Naive thymus-derived CD4-positive, alpha-beta T cell (primary cell): ENCODE data around the gene GPR107. TPM values are rescaled to one million over a fixed set of nuclear protein-coding genes. Genes with fewer than 3 reads are reported as not detected.

Source experiments
- ATAC-seq: fragments of 150-1000 bp; cut with Tn5 transposase; 2 replicates; pipeline ENCODE4 v1.10.0; 2021; ENCODE audit warnings: mild to moderate bottlenecking, moderate library complexity
- CTCF ChIA-PET: fragments of 350-600 bp; sonication (Branson Sonifier 250); formaldehyde crosslinking; loops from one replicate; lab custom pipeline; 2021; ENCODE audit warnings: antibody characterized with exemption; lab: Charles Lee
- POLR2A ChIA-PET: fragments of 350-600 bp; sonication (Branson Sonifier 250); formaldehyde crosslinking; loops from one replicate; lab custom pipeline; 2021; ENCODE audit warnings: antibody characterized with exemption, inconsistent platforms; lab: Charles Lee
- DNase-seq, 9 donors: peaks; one replicate each; pipeline versions ENCODE4 v3.0.0 to v3.0.0-alpha.2; 2020 to 2022; ENCODE audit warnings: mixed read lengths in 1 of 9
- H3K27ac ChIP-seq: one replicate; pipeline ENCODE4 v1.7.0; 2013; ENCODE audit warnings: mild to moderate bottlenecking, low read depth, low read length, moderate library complexity
- H3K27me3 ChIP-seq, 2 donors: one replicate each; pipeline ENCODE4 v1.7.0; 2013; ENCODE audit warnings: low read length in 2 of 2, mild to moderate bottlenecking in 2 of 2, moderate library complexity in 2 of 2; ENCODE audit not compliant: control insufficient read depth in 2 of 2, insufficient read depth in 2 of 2
- H3K36me3 ChIP-seq, 3 experiments: 1 replicate in 2 of 3; 2 replicates in 1 of 3; pipeline ENCODE4 v1.7.0; 2013; ENCODE audit warnings: low read length in 3 of 3, mild to moderate bottlenecking in 3 of 3, moderate library complexity in 1 of 3; ENCODE audit not compliant: insufficient read depth in 3 of 3, control insufficient read depth in 2 of 3
- H3K4me1 ChIP-seq, 2 donors: one replicate each; pipeline ENCODE4 v1.7.0; 2013; ENCODE audit warnings: low read length in 2 of 2, mild to moderate bottlenecking in 2 of 2, moderate library complexity in 1 of 2; ENCODE audit not compliant: control insufficient read depth in 2 of 2, insufficient read depth in 2 of 2
- H3K4me3 ChIP-seq: 2 replicates; pipeline ENCODE4 v1.7.0; 2013; ENCODE audit warnings: mild to moderate bottlenecking, low read length
- H3K9me3 ChIP-seq, 3 experiments: 1 replicate in 2 of 3; 2 replicates in 1 of 3; pipeline ENCODE4 v1.7.0; 2013; ENCODE audit warnings: low read length in 3 of 3; ENCODE audit not compliant: control insufficient read depth in 2 of 3
- H3K27ac Mint-ChIP-seq, 9 donors: one replicate each; pipeline ENCODE4 v1.8.0; 2020 to 2022; ENCODE audit warnings: mixed read lengths in 9 of 9, mild to moderate bottlenecking in 8 of 9, moderate library complexity in 5 of 9, inconsistent platforms in 2 of 9
- H3K27me3 Mint-ChIP-seq, 5 donors: one replicate each; pipeline ENCODE4 v1.8.0; 2021 to 2022; ENCODE audit warnings: mixed read lengths in 5 of 5, mild to moderate bottlenecking in 1 of 5
- H3K36me3 Mint-ChIP-seq, 5 donors: one replicate each; pipeline ENCODE4 v1.8.0; 2020 to 2022; ENCODE audit warnings: mixed read lengths in 5 of 5, mild to moderate bottlenecking in 3 of 5, inconsistent platforms in 1 of 5
- H3K4me1 Mint-ChIP-seq, 7 donors: one replicate each; pipeline ENCODE4 v1.8.0; 2020 to 2022; ENCODE audit warnings: mixed read lengths in 7 of 7, mild to moderate bottlenecking in 3 of 7, inconsistent platforms in 1 of 7
- H3K4me3 Mint-ChIP-seq, 10 donors: one replicate each; pipeline ENCODE4 v1.8.0; 2020 to 2022; ENCODE audit warnings: mild to moderate bottlenecking in 10 of 10, mixed read lengths in 10 of 10, moderate library complexity in 6 of 10, inconsistent platforms in 2 of 10
- H3K9me3 Mint-ChIP-seq, 11 donors: one replicate each; pipeline ENCODE4 v1.8.0; 2020 to 2022; ENCODE audit warnings: mixed read lengths in 11 of 11, mild to moderate bottlenecking in 4 of 11, inconsistent platforms in 1 of 11, moderate library complexity in 1 of 11
- intact Hi-C, 2 donors: fragments of 100-400 bp; cut with micrococcal nuclease; formaldehyde crosslinking; loops; one replicate each; pipeline ENCODE4 v1.15.1; 2023
- polyA plus RNA-seq, 2 donors: library from polyadenylated mRNA; unstranded; fragments of 300-500 nt; fragmentation: Illumina TruSeq; gene quantifications; one replicate each; pipeline ENCODE4 v1.2.3, GENCODE V29; 2021
- total RNA-seq, 6 experiments: library from RNA in 5 of 6; stranded (reverse) in 5 of 6; gene quantifications; 1 replicate in 5 of 6; 2 replicates in 1 of 6; pipeline ENCODE4 v1.2.3 and lab custom pipeline; 2021 to 2026

Gene GPR107
- total and polyA plus RNA-seq, 7 experiments from 2014 or later, result 2.8 to 24.0 (median 21.9) TPM

DNA sequence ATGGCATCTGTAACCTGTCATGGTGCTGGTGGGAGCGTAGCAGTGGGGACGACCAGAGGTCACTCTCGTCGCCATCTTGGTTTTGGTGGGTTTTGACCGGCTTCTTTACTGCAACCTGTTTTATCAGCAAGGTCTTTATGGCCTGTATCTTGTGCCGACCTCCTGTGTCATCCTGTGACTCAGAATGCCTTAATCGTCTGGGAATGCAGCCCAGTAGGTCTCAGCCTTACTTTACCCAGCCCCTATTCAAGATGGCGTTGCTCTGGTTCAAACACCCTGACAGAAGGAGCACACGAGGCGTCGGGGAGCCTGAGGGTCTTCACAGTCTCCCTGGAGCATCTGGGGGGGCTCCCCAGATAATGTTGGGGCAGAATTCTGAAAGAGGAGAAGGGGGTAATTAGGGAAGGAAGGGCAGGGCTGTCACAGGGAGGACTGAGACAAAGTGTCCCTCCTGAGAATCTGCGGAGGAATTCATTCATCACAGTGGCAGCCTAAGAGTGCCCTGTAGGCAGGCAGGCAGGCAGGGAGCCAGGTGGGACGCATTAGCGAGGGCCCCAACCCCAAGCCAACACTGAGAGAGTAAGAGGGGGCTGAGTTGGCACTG is 97.2 kb downstream of the GPR107 start:
- ChIA-PET CTCF (no interaction called here), POLR2A (no interaction called here)
- Mint-ChIP-seq H3K4me1 (peaks cover 0 to 1% (median 0%) of the 10 kb centered on the region in 7 donors), H3K36me3 (no peaks in the 10 kb centered on the region), H3K9me3 (no peaks in the 10 kb centered on the region), H3K27me3 (peaks cover 0 to 15% (median 11%) of the 10 kb centered on the region in 5 donors), H3K27ac (no peak overlapping the region), H3K4me3 (no peak overlapping the region)
- Histone ChIP-seq H3K27ac (no peak overlapping the region), H3K9me3 (no peaks in the 10 kb centered on the region), H3K27me3 (no peaks in the 10 kb centered on the region), H3K4me3 (no peak overlapping the region), H3K36me3 (no peaks in the 10 kb centered on the region), H3K4me1 (no peaks in the 10 kb centered on the region)
- DNase-seq (no peak), ATAC-seq (no peak)
- intact Hi-C loops, result no loop called here

DNA sequence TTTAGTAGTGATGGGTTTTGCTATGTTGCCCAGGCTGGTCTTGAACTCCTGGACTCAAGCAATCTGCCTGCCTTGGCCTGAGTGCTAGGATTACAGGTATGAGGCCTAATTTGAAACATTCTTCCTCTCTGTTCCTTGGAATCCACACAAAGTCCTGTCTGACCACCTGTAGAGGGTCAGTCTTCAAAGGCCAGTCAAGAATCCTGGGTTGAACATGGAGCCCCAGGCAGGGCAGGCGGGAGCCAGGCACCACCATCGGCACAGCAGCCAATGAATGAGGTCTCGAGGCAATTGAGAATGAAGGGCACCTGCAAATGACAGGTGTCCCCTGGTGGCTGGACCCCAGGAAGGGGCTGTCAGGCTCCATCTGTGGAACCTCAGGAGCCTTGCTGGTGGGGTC is 101.1 kb downstream of the GPR107 start:
- no peak overlapping the region for H3K27ac Mint-ChIP-seq
- no peaks in the 10 kb centered on the region for H3K27me3 ChIP-seq
- peaks cover 0 to 1% (median 0%) of the 10 kb centered on the region in 7 donors for H3K4me1 Mint-ChIP-seq
- intact Hi-C loops, result no loop called here
- no peaks in the 10 kb centered on the region for H3K27me3 Mint-ChIP-seq
- no peak overlapping the region for H3K4me3 Mint-ChIP-seq
- no peak overlapping the region for H3K27ac ChIP-seq
- no peaks in the 10 kb centered on the region for H3K9me3 ChIP-seq
- no peaks in the 10 kb centered on the region for H3K4me1 ChIP-seq
- POLR2A ChIA-PET, result no interaction called here
- H3K4me3 ChIP-seq, result no peak overlapping the region
- CTCF ChIA-PET, result no interaction called here
- no peak for ATAC-seq
- no peaks in the 10 kb centered on the region for H3K36me3 Mint-ChIP-seq
- no peaks in the 10 kb centered on the region for H3K9me3 Mint-ChIP-seq
- H3K36me3 ChIP-seq, result no peaks in the 10 kb centered on the region
- DNase-seq, result no peak

DNA sequence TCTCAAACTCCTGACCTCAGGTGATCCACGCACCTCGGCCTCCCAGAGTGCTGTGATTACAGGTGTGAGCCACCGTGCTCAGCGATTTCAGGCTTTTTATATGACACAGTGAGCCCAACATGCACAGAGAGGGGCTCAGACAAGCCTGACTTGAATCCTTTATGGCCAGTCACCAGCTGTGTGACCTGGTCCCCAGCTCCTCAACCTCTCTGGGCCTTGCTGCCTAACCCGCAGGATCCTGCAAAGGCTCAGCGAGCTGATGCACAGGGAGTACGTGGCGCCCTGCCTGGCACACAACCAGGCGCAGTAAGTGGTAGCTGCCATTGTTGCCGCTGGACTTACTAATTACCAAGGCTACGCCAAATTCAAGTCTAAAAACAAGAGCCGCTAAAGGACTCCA is 101.9 kb downstream of the GPR107 start:
- no peak for ATAC-seq
- no peak overlapping the region for H3K4me3 ChIP-seq
- H3K4me1 Mint-ChIP-seq, result peaks cover 0 to 1% (median 0%) of the 10 kb centered on the region in 7 donors
- no peaks in the 10 kb centered on the region for H3K27me3 Mint-ChIP-seq
- no peaks in the 10 kb centered on the region for H3K9me3 ChIP-seq
- H3K9me3 Mint-ChIP-seq, result no peaks in the 10 kb centered on the region
- no peaks in the 10 kb centered on the region for H3K36me3 Mint-ChIP-seq
- H3K4me1 ChIP-seq, result no peaks in the 10 kb centered on the region
- ChIA-PET POLR2A (no interaction called here), CTCF (no interaction called here)
- DNase-seq, result no peak
- no peak overlapping the region for H3K27ac Mint-ChIP-seq
- H3K27me3 ChIP-seq, result no peaks in the 10 kb centered on the region
- no peak overlapping the region for H3K27ac ChIP-seq
- no peak overlapping the region for H3K4me3 Mint-ChIP-seq
- intact Hi-C loops, result no loop called here
- H3K36me3 ChIP-seq, result no peaks in the 10 kb centered on the region

DNA sequence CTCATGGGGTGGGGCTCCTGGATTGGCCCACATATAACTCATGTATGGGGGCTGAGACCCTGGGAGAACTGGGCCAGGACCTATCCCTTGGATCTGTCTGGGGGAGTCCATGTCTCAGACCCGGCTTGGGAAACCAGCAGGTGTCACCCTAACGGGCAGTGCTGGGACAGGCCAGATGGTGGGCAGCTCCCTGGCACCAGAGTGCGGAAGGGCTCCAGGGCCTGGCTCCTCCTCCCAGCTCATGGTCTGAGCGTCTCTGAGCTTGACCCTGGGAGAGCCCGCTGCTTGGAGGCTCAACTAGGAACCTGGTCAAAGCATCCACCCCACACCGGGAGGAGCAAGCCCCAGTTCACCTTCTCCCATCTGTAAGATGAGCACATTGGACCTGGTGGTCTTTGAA is 103.0 kb downstream of the GPR107 start:
- Histone ChIP-seq H3K4me1 (no peaks in the 10 kb centered on the region), H3K36me3 (no peaks in the 10 kb centered on the region), H3K9me3 (no peaks in the 10 kb centered on the region), H3K27ac (no peak overlapping the region), H3K27me3 (no peaks in the 10 kb centered on the region), H3K4me3 (no peak overlapping the region)
- Mint-ChIP-seq H3K36me3 (no peaks in the 10 kb centered on the region), H3K4me3 (no peak overlapping the region), H3K27ac (no peak overlapping the region), H3K9me3 (no peaks in the 10 kb centered on the region), H3K4me1 (no peaks in the 10 kb centered on the region), H3K27me3 (no peaks in the 10 kb centered on the region)
- POLR2A ChIA-PET, result no interaction called here
- CTCF ChIA-PET, result no interaction called here
- no peak for ATAC-seq
- no peak for DNase-seq
- intact Hi-C loops, result no loop called here

DNA sequence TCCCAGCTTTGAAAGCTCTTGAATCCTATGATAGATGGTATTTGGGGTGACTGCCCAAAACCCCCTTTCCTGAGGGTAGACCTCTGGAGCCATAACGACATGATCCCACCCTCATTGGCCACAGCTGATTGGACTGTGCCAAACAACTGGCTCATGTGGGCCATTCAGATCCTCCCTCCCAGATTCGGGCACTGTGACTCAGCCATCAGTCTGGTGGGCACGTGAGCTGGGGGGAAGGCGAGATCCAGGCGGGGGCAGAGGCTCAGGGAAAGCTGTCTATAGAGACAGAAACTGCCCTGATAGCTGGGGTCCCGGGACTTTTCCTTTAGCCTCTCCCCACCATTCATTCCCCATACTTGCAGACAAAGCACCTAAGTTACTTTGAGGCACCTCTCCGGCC is 103.4 kb downstream of the GPR107 start:
- no peak overlapping the region for H3K27ac ChIP-seq
- POLR2A ChIA-PET, result no interaction called here
- no peaks in the 10 kb centered on the region for H3K4me1 ChIP-seq
- H3K27ac Mint-ChIP-seq, result no peak overlapping the region
- H3K36me3 ChIP-seq, result no peaks in the 10 kb centered on the region
- no peaks in the 10 kb centered on the region for H3K4me1 Mint-ChIP-seq
- no peaks in the 10 kb centered on the region for H3K9me3 ChIP-seq
- intact Hi-C loops, result no loop called here
- no peaks in the 10 kb centered on the region for H3K27me3 Mint-ChIP-seq
- H3K27me3 ChIP-seq, result no peaks in the 10 kb centered on the region
- ATAC-seq (no peak), DNase-seq (no peak)
- H3K4me3 Mint-ChIP-seq, result no peak overlapping the region
- no peaks in the 10 kb centered on the region for H3K36me3 Mint-ChIP-seq
- H3K4me3 ChIP-seq, result no peak overlapping the region
- CTCF ChIA-PET, result no interaction called here
- H3K9me3 Mint-ChIP-seq, result no peaks in the 10 kb centered on the region

DNA sequence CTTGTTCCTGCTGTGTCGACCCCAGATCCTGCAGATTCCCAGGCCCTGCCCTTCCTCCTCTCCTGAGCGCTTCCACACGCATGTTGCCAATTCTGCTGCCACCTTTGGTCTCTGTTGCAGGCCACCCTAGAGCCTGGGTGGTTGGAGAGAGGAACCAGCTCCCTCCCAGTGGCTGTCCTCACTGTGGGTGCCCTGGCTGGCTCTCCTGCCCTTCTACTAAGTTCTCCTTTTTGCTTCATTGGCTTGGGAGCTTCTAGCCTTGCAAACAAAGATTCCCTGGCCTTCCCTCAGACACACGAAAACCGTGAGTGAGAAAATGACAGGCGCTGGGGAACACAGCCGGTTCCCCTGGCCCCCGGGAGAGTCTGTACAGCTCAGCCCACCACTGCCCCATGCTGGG is 104.3 kb downstream of the GPR107 start:
- ChIA-PET POLR2A (no interaction called here), CTCF (interaction anchor here (0.5 kb wide), 1 partner anchor 1601 kb away, joined by 3 read pairs; no protein-coding TSS in a partner anchor)
- intact Hi-C loops, result no loop called here
- Mint-ChIP-seq H3K27ac (no peak overlapping the region), H3K27me3 (no peaks in the 10 kb centered on the region), H3K9me3 (no peaks in the 10 kb centered on the region), H3K36me3 (no peaks in the 10 kb centered on the region), H3K4me3 (no peak overlapping the region), H3K4me1 (no peaks in the 10 kb centered on the region)
- H3K4me1 ChIP-seq, result no peaks in the 10 kb centered on the region
- DNase-seq (no peak), ATAC-seq (no peak)
- no peaks in the 10 kb centered on the region for H3K27me3 ChIP-seq
- H3K4me3 ChIP-seq, result no peak overlapping the region
- H3K27ac ChIP-seq, result no peak overlapping the region
- no peaks in the 10 kb centered on the region for H3K36me3 ChIP-seq
- no peaks in the 10 kb centered on the region for H3K9me3 ChIP-seq

DNA sequence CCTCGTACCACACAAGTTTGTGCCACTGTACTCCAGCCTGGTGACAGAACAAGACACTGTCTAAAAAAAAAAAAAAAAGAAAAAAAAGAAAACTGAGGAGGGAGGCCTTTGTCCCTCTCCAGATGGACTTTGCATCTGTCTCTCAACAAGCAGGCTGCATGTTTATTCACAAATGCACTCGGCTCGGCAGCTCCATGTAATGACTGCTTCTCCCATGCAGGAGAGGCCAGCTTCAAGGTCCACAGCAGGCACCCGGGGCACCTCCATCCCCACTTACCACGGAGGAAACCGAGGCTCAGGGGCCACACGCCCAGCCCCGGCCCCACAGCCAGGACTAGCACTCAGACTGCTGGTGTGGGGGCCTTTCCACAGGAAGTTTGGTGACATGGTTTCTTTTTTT is 105.4 kb downstream of the GPR107 start:
- CTCF ChIA-PET, result no interaction called here
- ATAC-seq, result no peak
- no peaks in the 10 kb centered on the region for H3K4me1 Mint-ChIP-seq

More for the DNA sequence above, 105.4 kb downstream of the GPR107 start:
- no peak for DNase-seq
- H3K9me3 ChIP-seq, result no peaks in the 10 kb centered on the region
- no peaks in the 10 kb centered on the region for H3K4me1 ChIP-seq
- H3K9me3 Mint-ChIP-seq, result no peaks in the 10 kb centered on the region
- H3K27ac Mint-ChIP-seq, result no peak overlapping the region
- H3K27me3 ChIP-seq, result no peaks in the 10 kb centered on the region
- H3K27me3 Mint-ChIP-seq, result no peaks in the 10 kb centered on the region
- no peak overlapping the region for H3K4me3 ChIP-seq
- no peaks in the 10 kb centered on the region for H3K36me3 ChIP-seq
- H3K27ac ChIP-seq, result no peak overlapping the region
- intact Hi-C loops, result no loop called here
- POLR2A ChIA-PET, result no interaction called here
- no peak overlapping the region for H3K4me3 Mint-ChIP-seq
- H3K36me3 Mint-ChIP-seq, result no peaks in the 10 kb centered on the region
